NCI-H345 treated with DMSO at 0.1 percent for 48 hours (cell line): ENCODE measurements around the gene RGMA.
"Not testable (repeated sequence)": the region's sequence is repeated elsewhere in the genome, so short reads cannot be mapped to it uniquely, and the experiment has no call there.

ENCODE experiments used
- DNase-seq: peaks from one replicate; lab custom pipeline; 2025; ENCODE audit not compliant: unreplicated experiment; lab: John Stamatoyannopoulos, UW

RGMA gene

DNA sequence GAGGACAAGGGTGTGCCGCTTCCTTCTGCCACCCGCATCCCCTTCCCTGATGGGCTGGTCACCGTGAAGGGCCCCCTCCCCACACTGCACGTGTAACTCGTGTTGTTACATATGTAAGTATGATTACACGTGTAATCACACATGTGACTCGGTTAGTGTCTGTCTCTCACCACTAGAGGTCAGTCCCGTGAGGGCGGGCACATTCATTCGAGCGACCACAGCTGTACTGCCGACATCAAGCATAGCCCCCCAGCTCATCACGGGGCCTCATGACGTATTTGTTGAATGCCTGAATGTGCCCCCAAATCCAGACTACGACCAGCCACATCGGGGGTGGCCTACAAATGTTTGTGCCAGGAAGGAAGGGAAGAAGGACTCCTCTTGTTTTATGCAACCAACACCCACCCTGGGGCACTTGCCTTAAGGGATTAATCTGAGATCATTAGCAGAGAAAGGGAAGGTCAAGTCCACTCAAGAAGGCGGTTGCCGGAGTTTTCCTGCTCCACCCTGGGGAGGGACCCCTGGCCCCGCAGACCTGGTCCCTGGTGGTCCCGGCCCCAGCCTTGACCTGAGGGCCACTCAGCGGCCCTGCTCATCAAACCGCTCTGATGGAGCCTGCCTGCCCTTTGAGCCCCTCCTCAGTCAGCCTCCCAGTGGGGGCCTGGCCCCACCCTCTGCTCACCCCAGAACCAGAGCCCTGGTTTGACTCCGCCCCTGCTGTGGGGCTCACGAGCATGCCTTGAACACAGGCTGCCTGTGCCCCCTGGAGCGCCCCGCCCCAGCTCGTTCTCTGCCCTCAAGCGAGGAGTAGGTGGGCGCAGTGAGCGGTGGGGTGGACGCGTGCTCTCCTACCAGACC is 52.8 kb downstream of the RGMA start:
- peak; percentile 9 for DNase-seq

DNA sequence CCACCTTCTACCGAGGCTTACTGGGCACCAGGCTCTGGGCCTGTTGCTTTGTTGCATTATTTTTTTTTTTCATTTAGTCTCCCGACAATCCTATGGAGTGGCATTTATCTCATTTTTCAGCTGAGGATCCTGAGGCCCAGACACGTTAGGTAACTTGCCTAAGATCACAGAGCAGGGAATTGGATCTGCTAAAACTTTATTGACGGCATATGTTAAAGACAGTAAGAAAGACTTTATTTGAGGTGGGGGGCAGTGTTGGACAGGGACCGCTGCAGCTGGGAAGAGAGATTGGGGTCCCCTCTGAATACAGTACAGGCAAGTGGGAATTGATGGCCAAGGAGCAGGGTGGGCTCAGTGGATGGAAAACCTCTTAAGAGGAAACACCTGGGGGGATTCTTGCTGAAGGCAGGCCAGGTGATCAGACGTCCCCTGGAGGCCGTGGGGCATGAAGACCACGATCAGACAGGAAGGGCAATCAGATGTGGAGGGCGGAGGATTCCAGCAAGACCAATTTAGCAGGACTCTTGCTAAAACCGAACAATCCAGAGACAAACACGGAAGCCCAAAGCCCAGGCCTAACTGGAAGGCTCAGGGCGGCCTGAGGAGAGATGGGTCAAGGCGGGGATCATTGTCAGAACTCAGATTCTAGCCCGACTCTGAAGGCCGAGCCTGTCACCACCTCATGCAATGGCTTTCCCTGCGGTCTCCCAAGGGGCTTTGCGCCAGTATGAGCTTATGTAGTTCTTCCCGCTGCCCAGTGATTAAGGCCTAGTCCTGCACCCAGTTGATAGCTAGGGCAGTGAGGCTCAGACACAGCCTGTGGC is 53.7 kb downstream of the RGMA start:
- no peak for DNase-seq

DNA sequence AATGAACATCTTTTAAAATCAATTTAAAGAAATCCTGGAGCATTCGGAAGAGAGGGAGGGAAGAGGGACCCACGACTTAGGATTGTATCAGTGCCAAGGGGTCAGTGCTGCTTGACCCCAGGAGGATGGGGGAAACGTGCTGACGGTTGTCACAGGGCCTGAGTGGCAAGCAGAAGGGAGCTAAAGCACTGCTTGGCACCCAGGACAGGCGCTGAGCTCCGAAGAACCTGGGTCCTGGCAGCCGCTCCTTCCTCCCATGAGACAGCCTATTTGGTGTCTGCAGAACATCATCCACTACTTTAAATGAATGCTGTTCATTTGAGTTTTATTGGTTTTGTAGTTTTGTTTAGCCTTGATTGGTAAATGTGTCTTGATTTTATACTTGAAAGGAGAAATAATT is 54.5 kb downstream of the RGMA start:
- no peak for DNase-seq

DNA sequence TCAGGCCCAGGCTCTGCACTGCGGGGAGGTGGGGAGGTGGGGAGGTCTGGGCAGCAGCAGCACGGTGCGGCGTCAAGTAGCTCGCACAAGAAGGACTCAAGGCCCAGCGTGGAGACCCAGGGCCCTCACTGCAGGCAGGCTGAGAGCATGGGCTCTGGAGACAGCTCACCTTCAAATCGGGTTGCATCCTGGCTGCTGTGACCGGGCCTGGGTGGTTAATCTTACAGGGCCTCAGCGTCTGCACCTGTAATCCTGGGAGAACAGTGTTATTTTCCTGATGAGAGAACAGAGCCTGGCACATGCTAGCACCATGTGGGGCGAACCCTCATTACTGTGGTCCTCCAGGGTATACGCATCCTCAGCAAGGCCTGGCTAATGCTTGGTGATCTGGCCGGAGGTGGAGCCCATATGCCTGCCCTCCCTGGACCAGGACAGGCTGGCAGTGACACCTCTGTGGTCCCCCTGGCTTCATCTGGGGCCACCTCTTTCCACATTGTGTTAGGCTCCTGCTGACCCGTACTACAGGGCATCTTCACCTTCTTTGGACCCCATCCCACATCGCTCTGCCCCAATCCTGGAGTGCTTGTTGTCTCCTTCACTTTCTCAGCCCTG is 55.5 kb downstream of the RGMA start:
- no peak for DNase-seq

DNA sequence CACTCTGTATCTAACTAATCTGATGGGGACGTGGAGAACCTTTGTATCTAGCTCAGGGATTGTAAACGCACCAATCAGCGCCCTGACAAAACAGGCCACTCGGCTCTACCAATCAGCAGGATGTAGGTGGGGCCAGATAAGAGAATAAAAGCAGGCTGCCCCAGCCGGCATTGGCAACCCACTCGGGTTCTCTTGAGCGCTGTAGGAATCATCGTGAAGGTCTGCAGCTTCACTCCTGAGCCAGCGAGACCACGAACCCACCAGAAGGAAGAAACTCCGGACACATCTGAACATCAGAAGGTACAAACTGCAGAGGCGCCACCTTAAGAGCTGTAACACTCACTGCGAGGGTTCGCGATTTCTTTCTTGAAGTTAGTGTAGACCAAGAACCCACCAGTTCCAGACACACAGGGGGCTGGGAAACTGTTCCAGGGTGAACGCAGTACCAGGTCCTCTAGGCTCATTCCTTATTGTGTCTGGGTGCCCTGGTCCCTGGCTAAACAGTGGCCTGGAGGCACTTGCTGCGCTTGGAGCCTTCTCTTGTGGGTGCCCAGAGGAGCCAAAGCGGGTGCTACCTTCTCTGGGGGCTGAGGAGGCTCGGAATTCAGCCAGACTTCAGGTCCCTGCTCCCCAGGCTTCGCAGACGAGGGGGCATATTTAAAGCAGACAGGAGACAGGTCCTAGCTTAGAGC is 56.4 kb downstream of the RGMA start:
- DNase-seq = not testable (repeated sequence)

DNA sequence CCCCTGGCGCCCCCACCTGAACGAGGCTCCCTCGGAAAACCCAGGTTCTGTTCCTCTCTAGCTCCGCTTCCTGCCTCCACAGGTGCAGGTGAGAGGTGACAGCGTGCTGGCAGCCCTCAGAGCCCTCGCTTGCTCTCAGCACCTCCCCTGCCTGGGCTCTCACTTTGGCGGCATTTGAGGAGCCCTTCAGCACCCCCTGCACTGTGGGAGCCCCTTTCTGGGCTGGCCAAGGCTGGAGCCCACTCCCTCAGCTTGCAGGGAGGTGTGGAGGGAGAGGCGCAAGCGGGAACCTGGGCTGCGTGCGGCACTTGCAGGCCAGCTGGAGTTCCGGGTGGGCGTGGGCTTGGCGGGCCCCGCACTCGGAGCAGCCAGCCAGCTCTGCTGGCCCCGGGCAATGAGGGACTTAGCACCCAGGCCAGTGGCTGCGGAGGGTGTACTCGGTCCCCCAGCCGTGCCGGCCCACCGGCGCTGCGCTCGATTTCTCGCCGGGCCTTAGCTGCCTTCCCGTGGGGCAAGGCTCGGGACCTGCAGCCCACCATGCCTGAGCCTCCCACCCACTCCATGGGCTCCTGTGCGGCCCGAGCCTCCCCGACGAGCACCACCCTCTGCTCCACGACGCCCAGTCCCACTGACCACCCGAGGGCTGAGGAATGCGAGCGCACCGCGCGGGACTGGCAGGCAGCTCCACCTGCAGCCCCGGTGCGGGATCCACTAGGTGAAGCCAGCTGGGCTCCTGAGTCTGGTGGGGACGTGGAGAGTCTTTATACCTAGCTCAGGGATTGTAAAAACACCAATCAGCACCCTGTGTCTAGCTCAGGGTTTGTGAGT is 57.2 kb downstream of the RGMA start:
- not testable (repeated sequence) for DNase-seq

DNA sequence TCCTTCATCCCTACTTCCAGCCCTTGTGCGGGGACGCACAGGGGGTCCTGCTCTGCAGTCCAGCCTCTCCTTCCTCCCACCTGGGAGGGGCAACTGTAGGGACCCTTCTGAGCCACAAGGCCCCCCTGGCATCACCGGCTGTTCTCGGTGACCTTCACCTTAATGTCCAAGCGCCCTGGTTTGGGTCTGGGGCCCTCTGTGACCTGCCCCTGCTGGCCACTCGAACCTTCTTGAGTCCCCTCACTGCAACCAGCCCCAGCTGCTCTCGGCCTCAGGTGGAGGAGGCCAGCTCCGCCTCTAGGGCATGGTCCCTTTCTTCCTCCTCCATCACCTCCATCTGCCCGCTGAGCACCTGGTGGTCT is 57.9 kb downstream of the RGMA start:
- DNase-seq = no peak

DNA sequence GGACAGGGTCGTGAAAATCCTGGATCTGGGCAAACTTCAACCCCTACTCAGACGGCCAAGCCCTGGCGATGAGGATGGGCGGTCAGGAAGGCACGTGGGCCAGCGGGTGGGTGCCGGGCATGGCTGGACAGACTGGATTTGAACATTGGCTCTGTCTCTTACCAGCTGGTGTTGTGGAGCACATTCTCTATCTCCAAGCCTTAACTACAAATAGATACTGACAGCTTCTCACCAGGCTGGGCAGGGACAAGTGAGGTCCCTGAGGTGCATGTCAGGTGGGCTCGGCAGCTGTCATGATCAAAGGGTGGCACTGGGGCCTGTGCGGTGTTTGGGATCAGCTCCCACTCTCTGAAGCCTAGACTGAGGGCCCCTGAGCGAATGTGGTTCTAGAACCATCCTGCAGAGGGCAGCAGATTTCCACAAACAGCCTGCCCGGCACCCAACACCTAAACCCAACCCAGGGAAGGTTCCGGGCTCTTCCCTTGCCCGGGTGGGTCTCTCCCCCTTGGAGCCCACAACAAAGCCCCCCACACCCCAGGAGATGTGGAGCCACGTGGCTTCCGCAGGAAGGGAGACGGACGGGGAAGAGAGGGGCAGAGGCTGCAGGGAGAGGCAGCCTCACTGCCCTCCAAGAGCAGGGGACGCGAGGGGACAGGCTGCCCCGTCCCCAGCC is 58.4 kb downstream of the RGMA start:
- peak; percentile 27 for DNase-seq

DNA sequence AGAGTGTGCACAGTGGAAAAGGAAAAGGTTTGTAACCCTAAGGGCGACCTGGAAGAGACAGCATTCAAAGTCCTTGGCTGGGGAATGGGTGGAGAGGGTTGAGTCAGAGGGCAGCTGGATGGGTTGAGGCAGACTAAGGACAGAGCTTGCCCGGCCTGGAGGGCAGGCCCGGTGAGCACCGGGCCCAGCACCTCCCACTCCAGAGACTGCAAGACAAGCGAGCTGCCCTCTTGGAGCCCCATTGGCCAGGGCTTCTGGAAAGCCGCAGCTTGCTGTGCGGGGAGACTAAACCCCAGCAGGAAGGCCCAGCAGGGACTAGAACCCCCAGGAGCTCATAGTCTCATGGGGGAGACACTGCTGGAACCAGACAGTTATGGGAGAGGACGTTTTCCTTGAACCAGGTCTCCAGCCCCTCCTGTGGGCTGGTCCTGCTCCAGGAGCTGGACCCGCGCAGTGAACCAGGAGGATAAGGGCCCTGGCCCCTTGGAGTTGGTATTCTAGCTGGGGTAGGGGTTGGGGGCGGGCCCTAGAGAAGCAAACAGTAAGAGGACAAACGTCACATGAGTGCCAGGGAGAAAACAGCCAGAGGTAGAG is 59.1 kb downstream of the RGMA start:
- DNase-seq = no peak

DNA sequence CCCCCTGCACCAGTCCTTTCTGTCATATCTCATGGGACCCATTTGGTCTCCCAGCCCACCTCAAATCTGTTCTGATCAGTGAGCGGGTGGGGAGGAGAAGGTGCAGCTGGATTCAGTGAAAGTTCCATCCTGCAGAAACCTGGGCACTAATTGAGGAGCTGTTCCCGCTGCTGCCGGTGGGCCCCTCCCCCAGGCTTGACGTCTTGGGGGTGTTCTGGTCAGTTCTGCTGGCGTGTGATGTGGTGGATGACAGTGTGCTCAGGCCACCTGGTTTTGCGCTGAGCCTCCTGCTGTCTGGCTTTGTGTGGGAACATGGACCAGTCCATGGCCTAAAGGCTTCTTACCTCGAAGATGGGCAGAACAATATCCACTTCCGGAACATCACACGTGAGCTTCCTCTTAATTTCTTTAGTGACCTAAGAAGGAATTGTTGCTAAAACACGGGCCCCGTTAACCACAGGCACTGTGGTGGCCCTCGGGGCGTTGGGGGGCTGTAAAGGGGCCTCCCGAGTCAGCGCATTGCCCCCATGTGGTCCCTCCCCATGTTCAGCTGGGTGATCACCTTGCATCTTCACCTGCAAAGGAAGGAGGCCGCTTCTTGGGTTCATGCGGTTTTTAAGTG is 59.7 kb downstream of the RGMA start:
- no peak for DNase-seq

DNA sequence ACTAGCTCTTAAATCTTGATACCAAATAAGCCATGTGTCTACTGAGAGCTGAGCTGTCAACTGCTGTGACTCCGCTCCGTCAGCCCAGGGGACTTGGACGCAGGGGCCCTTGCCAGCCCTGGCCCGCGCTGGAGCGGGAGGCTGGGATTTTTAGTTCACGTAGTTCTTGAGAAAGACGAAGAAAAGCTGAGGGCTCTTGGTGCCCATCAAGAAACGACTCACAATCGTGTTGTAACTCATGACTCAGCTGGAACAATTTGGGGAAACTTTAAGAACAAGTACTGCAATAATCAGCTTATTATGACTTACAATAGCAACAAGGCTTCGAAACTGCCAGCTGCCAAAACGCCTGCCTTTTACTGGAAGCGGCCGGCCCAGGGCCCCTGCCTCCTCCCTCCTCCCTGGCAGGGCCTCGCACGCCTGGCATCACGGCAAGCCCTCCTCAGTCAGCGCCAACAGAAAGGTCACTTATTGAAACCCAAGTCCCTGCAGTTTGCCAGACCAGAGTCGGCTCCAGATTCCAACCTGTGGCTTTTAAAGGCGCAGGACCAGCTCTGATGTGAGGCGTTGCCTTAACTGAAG is 60.3 kb downstream of the RGMA start:
- DNase-seq = no peak

DNA sequence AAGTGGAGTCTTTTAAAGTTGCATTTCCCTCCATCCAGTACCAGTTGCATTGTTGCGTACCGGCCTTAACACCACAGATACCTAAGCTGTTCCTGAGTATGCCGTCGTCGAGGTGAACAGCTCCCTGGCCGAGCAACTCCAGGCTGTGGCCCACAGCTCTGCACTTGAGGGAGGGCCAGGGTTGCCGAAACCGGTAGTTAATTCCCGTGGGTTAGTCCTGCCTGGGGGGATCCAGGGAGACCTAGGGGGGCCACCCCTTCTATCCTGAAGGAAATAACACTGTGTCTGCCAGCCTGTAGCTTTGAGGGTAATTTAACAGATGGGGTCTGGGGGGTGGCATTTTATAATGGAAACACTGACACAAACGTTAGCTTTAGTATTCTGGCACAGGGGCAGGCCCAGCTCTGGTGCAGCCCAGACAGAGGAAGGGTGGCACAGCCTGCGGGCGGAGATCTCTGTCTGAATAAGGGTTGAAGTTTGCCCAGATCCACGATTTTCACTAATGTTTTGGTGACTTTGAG is 60.8 kb downstream of the RGMA start:
- no peak for DNase-seq

DNA sequence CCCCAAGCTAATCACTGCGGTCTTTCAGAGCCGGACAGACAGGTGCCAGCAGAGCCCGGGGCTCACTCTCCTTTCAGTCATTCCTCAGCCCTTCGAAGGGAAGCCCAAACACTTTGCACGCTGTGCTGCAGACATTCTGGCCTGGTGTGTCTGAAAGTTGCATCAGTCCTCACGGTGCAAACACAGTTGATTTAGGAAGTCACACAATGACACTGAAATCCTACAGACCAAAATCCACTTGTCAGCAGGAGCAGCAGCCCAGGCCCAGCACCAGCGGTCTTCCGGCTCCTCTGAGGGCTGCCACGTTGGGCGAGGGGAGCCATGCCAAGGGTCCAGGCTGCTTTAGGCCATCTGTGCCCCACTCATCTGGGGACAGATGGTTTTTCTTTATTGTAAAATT is 61.6 kb downstream of the RGMA start:
- DNase-seq = no peak

DNA sequence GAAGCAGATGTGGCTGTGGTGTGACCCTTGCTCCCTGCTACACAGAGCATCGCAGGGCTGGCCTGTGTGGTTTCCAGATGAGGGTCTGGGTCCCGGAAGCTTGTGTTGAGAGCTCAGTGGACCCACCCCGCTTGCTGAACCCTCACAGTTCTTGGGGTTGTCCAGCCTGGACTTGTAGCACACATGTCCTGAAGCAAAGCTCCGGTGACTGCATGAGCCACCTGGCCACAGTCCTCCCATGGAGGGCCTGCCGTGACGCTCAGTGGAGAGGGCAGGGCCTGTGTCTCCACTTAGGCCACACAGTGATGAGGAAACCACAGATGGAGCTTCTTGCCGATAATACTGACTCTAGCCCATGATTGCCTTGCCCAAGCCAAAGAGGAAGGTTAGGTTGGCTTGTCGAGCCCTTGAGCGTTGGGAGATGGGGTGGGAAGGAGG is 62.6 kb downstream of the RGMA start:
- DNase-seq = no peak

DNA sequence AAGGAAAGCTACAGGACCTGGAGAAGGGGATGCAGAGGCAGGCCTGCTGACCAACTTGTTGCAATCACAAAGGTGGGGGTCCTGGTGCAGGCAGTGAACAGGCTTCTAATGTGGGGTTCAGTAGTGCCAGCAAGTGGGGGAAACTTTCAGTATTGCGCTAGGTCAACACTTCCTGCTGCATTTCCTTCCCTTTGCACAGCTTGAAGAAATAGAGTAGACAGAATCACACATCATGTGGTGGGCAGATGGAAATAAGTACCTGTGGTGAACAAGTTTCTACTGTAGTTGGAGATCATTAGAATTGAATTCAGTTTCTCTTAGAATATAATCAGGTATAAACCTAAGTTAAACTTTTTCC is 63.4 kb downstream of the RGMA start:
- DNase-seq = no peak

DNA sequence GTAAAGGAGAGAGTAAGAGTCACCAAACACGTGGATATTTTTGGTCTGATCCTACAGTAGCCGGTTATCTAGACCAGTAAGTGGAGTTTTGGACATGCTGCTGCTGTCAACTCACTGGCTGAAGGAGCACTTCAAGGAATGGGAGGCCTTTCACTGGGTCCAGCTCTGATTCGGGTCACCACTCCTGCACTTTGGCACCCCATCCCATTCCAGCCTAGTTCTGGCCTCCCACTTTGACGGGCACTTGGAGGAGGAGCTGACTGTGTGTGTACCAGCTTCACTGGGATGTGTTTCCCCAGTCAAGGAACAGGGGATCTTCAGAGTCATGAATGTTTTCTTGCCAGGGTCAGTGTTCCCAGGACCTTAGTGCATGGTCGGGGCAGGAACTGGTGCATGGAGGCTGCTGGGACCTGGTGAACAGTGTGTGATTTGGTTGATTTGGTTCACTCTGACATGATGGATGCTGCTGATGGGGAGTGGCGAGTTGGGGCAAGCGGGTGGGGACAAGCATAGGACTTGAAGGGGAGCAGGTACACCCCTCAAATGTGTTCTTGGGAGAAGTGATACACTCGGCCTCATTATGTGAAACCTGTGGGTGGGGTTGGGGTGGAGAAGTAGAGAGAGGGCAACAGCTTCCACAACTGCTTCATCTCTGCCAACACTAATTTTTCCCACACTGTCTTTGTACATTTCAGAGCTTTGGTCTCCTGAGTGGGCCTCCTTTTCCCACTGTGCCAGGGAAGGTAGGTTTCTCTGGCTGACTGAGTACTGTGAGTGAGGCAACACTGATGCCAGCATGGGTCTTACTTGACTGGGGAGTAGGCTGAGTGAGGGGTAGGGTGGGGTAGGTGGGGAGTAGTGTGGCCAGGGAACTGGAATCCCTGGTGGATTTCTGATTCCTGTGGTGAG is 64.0 kb downstream of the RGMA start:
- no peak for DNase-seq

DNA sequence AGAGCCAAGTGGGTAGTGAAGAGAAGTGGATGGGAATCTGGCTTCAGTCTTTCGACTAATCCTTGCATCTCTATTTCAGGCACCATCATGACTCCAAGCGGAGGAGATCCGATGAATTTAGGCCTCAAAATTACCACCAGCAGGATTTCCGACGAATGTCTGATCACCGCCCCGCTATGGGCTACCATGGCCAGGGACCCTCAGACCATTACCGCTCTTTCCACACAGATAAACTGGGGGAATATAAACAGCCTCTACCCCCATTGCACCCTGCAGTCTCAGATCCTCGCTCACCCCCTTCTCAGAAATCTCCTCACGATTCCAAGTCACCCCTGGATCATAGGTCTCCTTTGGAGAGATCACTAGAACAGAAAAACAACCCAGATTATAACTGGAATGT is 64.7 kb downstream of the RGMA start:
- DNase-seq = no peak
